HepG2 (cell line): ENCODE data around the gene DEGS1. TPM values are rescaled to one million over a fixed set of nuclear protein-coding genes. Genes with fewer than 3 reads are reported as not detected.
A peak's percentile ranks its signal among the peaks of the same experiment; 100 is the strongest.

ENCODE experiments used
- ATAC-seq: fragments of 200-7000 bp; cut with Tn5 transposase; 3 replicates; pipeline ENCODE4 v1.9.1; 2020; ENCODE audit warnings: mild to moderate bottlenecking, moderate library complexity
- BruUV-seq: library from RNA; stranded (reverse); fragments of 400-500 nt; replicated peaks from 2 replicates; lab custom pipeline; 2021; lab: Mats Ljungman, UMichigan
- CTCF ChIA-PET: fragments of 300-600 bp; formaldehyde crosslinking; extraction: SDS; loops from one replicate; lab custom pipeline; 2021; ENCODE audit warnings: low total read pairs, inconsistent platforms, low intra/inter-chr PET ratio; lab: Yijun Ruan, JAX
- POLR2A ChIA-PET: fragments of 350-600 bp; sonication (Branson Sonifier 250); formaldehyde crosslinking; loops from one replicate; lab custom pipeline; 2020; ENCODE audit warnings: antibody characterized with exemption, inconsistent platforms; lab: Yijun Ruan, JAX
- DNase-seq: peaks from one replicate; pipeline ENCODE4 v3.0.0-alpha.2; 2015; ENCODE audit warnings: low spot score
- FAIRE-seq: peaks from 3 replicates; lab custom pipeline; 2011; peaks lifted over from hg19 to GRCh38; lab: Jason Lieb, UNC
- H2AFZ ChIP-seq: one replicate; pipeline ENCODE4 v1.6.1; 2011; ENCODE audit warnings: low read length, inconsistent platforms
- H3K27ac ChIP-seq: fragments of 300-600 bp; 3 replicates; pipeline ENCODE4 v1.8.0; 2011; ENCODE audit warnings: mixed run types, mild to moderate bottlenecking, mixed read lengths, low read length, inconsistent platforms; ENCODE audit not compliant: insufficient read depth; ENCODE audit errors: extremely low read length
- H3K27me3 ChIP-seq, 2 experiments: fragments of 200-600 bp in 1 of 2; 2 replicates in 1 of 2; 3 replicates in 1 of 2; pipeline versions ENCODE4 v1.6.0 to v1.8.0; 2011; ENCODE audit warnings: low read length in 2 of 2, mild to moderate bottlenecking in 2 of 2, moderate library complexity in 2 of 2, inconsistent platforms in 1 of 2; ENCODE audit not compliant: insufficient read depth in 2 of 2, control insufficient read depth in 1 of 2
- H3K36me3 ChIP-seq, 2 experiments: fragments of 200-600 bp in 1 of 2; replicated peaks in 1 of 2; 2 replicates in 1 of 2; 3 replicates in 1 of 2; pipeline versions ENCODE4 v1.5.1 to v1.8.0; 2011; ENCODE audit warnings: low read length in 2 of 2, inconsistent platforms in 1 of 2; ENCODE audit not compliant: insufficient read depth in 2 of 2, control insufficient read depth in 1 of 2
- H3K4me1 ChIP-seq: 2 replicates; pipeline ENCODE4 v1.5.1; 2012; ENCODE audit warnings: low read length, inconsistent platforms; ENCODE audit not compliant: insufficient read depth
- H3K4me2 ChIP-seq: 2 replicates; pipeline ENCODE4 v1.6.0; 2011; ENCODE audit warnings: low read depth, low read length, inconsistent platforms
- H3K4me3 ChIP-seq, 3 experiments: fragments of 200-600 bp in 1 of 3; sonication (generic), shearing (Covaris generic) in 1 of 3; replicated peaks in 1 of 3; 2 replicates each; pipeline ENCODE4 v1.5.1; 2011 to 2016; ENCODE audit warnings: low read length in 3 of 3, inconsistent platforms in 2 of 3, low read depth in 2 of 3, mild to moderate bottlenecking in 2 of 3, control low read depth in 1 of 3, mixed read lengths in 1 of 3; ENCODE audit not compliant: insufficient read depth in 1 of 3
- H3K79me2 ChIP-seq: one replicate; pipeline ENCODE4 v1.6.1; 2011; ENCODE audit warnings: low read length, inconsistent platforms; ENCODE audit not compliant: insufficient read depth
- H3K9ac ChIP-seq: 2 replicates; pipeline ENCODE4 v1.6.0; 2011; ENCODE audit warnings: mild to moderate bottlenecking, low read depth, low read length, inconsistent platforms; ENCODE audit not compliant: insufficient read depth
- H3K9me3 ChIP-seq: 2 replicates; pipeline ENCODE4 v1.5.1; 2012; ENCODE audit warnings: mild to moderate bottlenecking, low read length
- H4K20me1 ChIP-seq: 2 replicates; pipeline ENCODE4 v1.6.0; 2011; ENCODE audit warnings: inconsistent platforms, mild to moderate bottlenecking, low read length, moderate library complexity; ENCODE audit not compliant: insufficient read depth
- HNRNPK ChIP-seq: fragments of 200-400 bp; formaldehyde crosslinking; IDR thresholded peaks from 2 replicates; pipeline ENCODE4 v1.6.1; 2018; ENCODE audit warnings: low read length, low read depth, moderate library complexity, mild to moderate bottlenecking; ENCODE audit not compliant: poor library complexity, severe bottlenecking
- PHF21A ChIP-seq: sonication (generic); formaldehyde crosslinking; IDR thresholded peaks from 2 replicates; pipeline ENCODE4 v1.5.0; 2020; ENCODE audit warnings: mild to moderate bottlenecking, missing genetic modification reagents
- STAT5B ChIP-seq: sonication (generic); formaldehyde crosslinking; IDR thresholded peaks from 2 replicates; pipeline ENCODE4 v1.4.0; 2020; ENCODE audit warnings: missing genetic modification reagents
- SYNCRIP ChIP-seq: fragments of 200-400 bp; formaldehyde crosslinking; IDR thresholded peaks from 2 replicates; pipeline ENCODE4 v1.6.1; 2018; ENCODE audit warnings: mild to moderate bottlenecking, low read depth, low read length; ENCODE audit not compliant: insufficient read depth
- ZNF407 ChIP-seq: sonication (generic); formaldehyde crosslinking; IDR thresholded peaks from one replicate; pipeline ENCODE4 v1.5.1; 2020; ENCODE audit warnings: mild to moderate bottlenecking, missing genetic modification reagents; ENCODE audit errors: not compliant biosample characterization
- WGBS: methylation state at CpG from one replicate; pipeline ENCODE4 v1.1.6; 2017; ENCODE audit warnings: low lambda C conversion rate; 5-methylcytosine and 5-hydroxymethylcytosine counted together
- in situ Hi-C: cut with HindIII; loops from 2 replicates; pipeline ENCODE4 v1.10.0; 2017; ENCODE audit warnings: low pct_unique_long_range_greater_than_20kb; ENCODE audit not compliant: extremely low pct_ligation_motif_present
- intact Hi-C: fragments of 100-400 bp; cut with micrococcal nuclease; formaldehyde crosslinking; loops from one replicate; pipeline ENCODE4 v1.10.0; 2022; ENCODE audit not compliant: unreplicated experiment
- polyA plus RNA-seq, 8 experiments: library from polyadenylated mRNA; depleted of rRNA in 3 of 8; stranded (reverse) in 7 of 8; unstranded in 1 of 8; fragments of >200 nt; fragmentation: Illumina TruSeq in 4 of 8; extraction: Trizol in 4 of 8; gene quantifications; 2 replicates each; pipeline versions ENCODE4 v1.2.1 to v1.2.3, GENCODE V29; 2011 to 2016; ENCODE audit warnings: low read depth in 4 of 8, missing spikeins in 1 of 8, mixed read lengths in 1 of 8; ENCODE audit not compliant: insufficient read depth in 1 of 8
- total RNA-seq, 5 experiments: library from RNA; depleted of rRNA; stranded (reverse); fragments of >200 nt; fragmentation: Illumina TruSeq; extraction: Trizol; gene quantifications; 2 replicates each; pipeline ENCODE4 v1.2.3, GENCODE V29; 2016; ENCODE audit warnings: low read depth in 1 of 5

The DEGS1 gene
- total and polyA plus RNA-seq, 2 of the 13 experiments (the other 11 are each of a cell fraction or from before 2014, with no cell fraction given), result 18.1 to 35.9 TPM

- no peaks in the 10 kb centered on the region for H3K79me2 ChIP-seq
- BruUV-seq, result no TSS peak
- H3K9ac ChIP-seq, result no peak overlapping the region
- 73% methylated on average over 3 of the region's 3 CpGs for WGBS
- ATAC-seq, result no peak
- H3K27me3 ChIP-seq, result no peaks in the 10 kb centered on the region; a peak in 1 of 5 replicates
- in situ Hi-C loops (no loop called here), intact Hi-C loops (no loop called here)
- H3K27ac ChIP-seq, result no peak overlapping the region
- H3K4me3 ChIP-seq, result no peak overlapping the region
- no peaks in the 10 kb centered on the region for H3K36me3 ChIP-seq
- TF ChIP-seq SYNCRIP (no peak), HNRNPK (peak; percentile 23)
- ChIA-PET CTCF (no interaction called here), POLR2A (no interaction called here)
- no peaks in the 10 kb centered on the region for H4K20me1 ChIP-seq
- DNase-seq, result no peak
- no peaks in the 10 kb centered on the region for H3K9me3 ChIP-seq
- H3K4me1 ChIP-seq, result peaks cover 23% of the 10 kb centered on the region
- H3K4me2 ChIP-seq, result no peak overlapping the region
- no peak overlapping the region for H2AFZ ChIP-seq
- no peak for FAIRE-seq
Observed at GRCh38 chr1:224172229-224172628, 10.8 kb upstream of the DEGS1 start.

GRCh38 chr1:224173523-224173922 is 9.5 kb upstream of the DEGS1 start:
- ATAC-seq, result no peak
- in situ Hi-C loops (no loop called here), intact Hi-C loops (no loop called here)
- no peaks in the 10 kb centered on the region for H3K36me3 ChIP-seq
- H2AFZ ChIP-seq, result no peak overlapping the region
- H3K9ac ChIP-seq, result no peak overlapping the region
- FAIRE-seq, result no peak
- H3K27me3 ChIP-seq, result no peaks in the 10 kb centered on the region; a peak in 1 of 5 replicates
- no peaks in the 10 kb centered on the region for H3K79me2 ChIP-seq
- no peak overlapping the region for H3K27ac ChIP-seq
- ChIA-PET POLR2A (no interaction called here), CTCF (no interaction called here)
- no TSS peak for BruUV-seq
- peaks cover 20% of the 10 kb centered on the region for H3K4me1 ChIP-seq
- H3K9me3 ChIP-seq, result no peaks in the 10 kb centered on the region
- H3K4me3 ChIP-seq, result no peak overlapping the region
- 56% methylated on average over 5 of the region's 5 CpGs for WGBS
- H4K20me1 ChIP-seq, result no peaks in the 10 kb centered on the region
- no peak overlapping the region for H3K4me2 ChIP-seq
- TF ChIP-seq ZNF407 (CRISPR knock-in tag) (no peak), PHF21A (CRISPR knock-in tag) (no peak), STAT5B (CRISPR knock-in tag) (no peak)
- TF ChIP-seq, all 625 proteins: peak for 0
- no peak for DNase-seq
